Mesenchymal stem cell (in vitro differentiated cells and primary cell): ENCODE data around the gene IGSF11.

Experiments used
- DNase-seq: peaks from one replicate; pipeline ENCODE4 v3.0.0-alpha.2; 2013
- H2AFZ ChIP-seq: one replicate; pipeline ENCODE4 v1.6.1; 2013; ENCODE audit warnings: low read depth, mild to moderate bottlenecking, control low read depth, inconsistent platforms, low read length, moderate library complexity
- H2AK5ac ChIP-seq: 2 replicates; pipeline ENCODE4 v1.6.1; 2013; ENCODE audit warnings: low read length, moderate library complexity, mild to moderate bottlenecking, inconsistent platforms; ENCODE audit not compliant: severe bottlenecking
- H2BK120ac ChIP-seq: one replicate; pipeline ENCODE4 v1.6.1; 2013; ENCODE audit warnings: low read depth, mild to moderate bottlenecking, inconsistent platforms, low read length, moderate library complexity
- H2BK12ac ChIP-seq, 2 experiments: one replicate each; pipeline ENCODE4 v1.6.1; 2013; ENCODE audit warnings: inconsistent platforms in 2 of 2, low read length in 2 of 2, mild to moderate bottlenecking in 2 of 2, moderate library complexity in 2 of 2, control low read depth in 1 of 2
- H2BK15ac ChIP-seq: one replicate; pipeline ENCODE4 v1.6.1; 2013; ENCODE audit warnings: mild to moderate bottlenecking, low read depth, inconsistent platforms; ENCODE audit not compliant: poor library complexity, severe bottlenecking
- H2BK5ac ChIP-seq: 2 replicates; pipeline ENCODE4 v1.6.1; 2013; ENCODE audit warnings: low read depth, mild to moderate bottlenecking, low read length, control low read depth, inconsistent platforms; ENCODE audit not compliant: poor library complexity, severe bottlenecking
- H3K14ac ChIP-seq, 2 experiments: one replicate each; pipeline ENCODE4 v1.6.1; 2013; ENCODE audit warnings: inconsistent platforms in 2 of 2, low read length in 2 of 2, control low read depth in 1 of 2, mild to moderate bottlenecking in 1 of 2, moderate library complexity in 1 of 2
- H3K18ac ChIP-seq, 2 experiments: one replicate each; pipeline ENCODE4 v1.6.1; 2013; ENCODE audit warnings: inconsistent platforms in 2 of 2, low read length in 2 of 2, control low read depth in 1 of 2, low read depth in 1 of 2, mild to moderate bottlenecking in 1 of 2
- H3K23ac ChIP-seq, 2 experiments: one replicate each; pipeline ENCODE4 v1.6.1; 2013; ENCODE audit warnings: inconsistent platforms in 2 of 2, low read length in 2 of 2, mild to moderate bottlenecking in 2 of 2, moderate library complexity in 2 of 2, control low read depth in 1 of 2
- H3K27ac ChIP-seq: 2 replicates; pipeline ENCODE4 v1.5.1; 2013; ENCODE audit warnings: mild to moderate bottlenecking, moderate library complexity, low read length, control low read depth, inconsistent platforms; ENCODE audit not compliant: poor library complexity, severe bottlenecking
- H3K27me3 ChIP-seq, 2 experiments: 2 replicates each; pipeline versions ENCODE4 v1.6.1 to v1.7.0; 2013; ENCODE audit warnings: low read length in 2 of 2, mild to moderate bottlenecking in 2 of 2, moderate library complexity in 2 of 2, control low read depth in 1 of 2, inconsistent platforms in 1 of 2; ENCODE audit not compliant: control insufficient read depth in 1 of 2, insufficient read depth in 1 of 2
- H3K36me3 ChIP-seq, 2 experiments: 2 replicates each; pipeline versions ENCODE4 v1.6.1 to v1.7.0; 2013; ENCODE audit warnings: low read length in 2 of 2, control low read depth in 1 of 2, inconsistent platforms in 1 of 2, low read depth in 1 of 2, mild to moderate bottlenecking in 1 of 2; ENCODE audit not compliant: insufficient read depth in 2 of 2, control insufficient read depth in 1 of 2
- H3K4ac ChIP-seq, 2 experiments: one replicate each; pipeline ENCODE4 v1.6.1; 2013; ENCODE audit warnings: inconsistent platforms in 2 of 2, low read length in 2 of 2, mild to moderate bottlenecking in 2 of 2, moderate library complexity in 2 of 2, control low read depth in 1 of 2, low read depth in 1 of 2
- H3K4me1 ChIP-seq: 2 replicates; pipeline ENCODE4 v1.6.1; 2013; ENCODE audit warnings: low read depth, low read length, control low read depth; ENCODE audit not compliant: control insufficient read depth, insufficient read depth
- H3K4me2 ChIP-seq: 2 replicates; pipeline ENCODE4 v1.6.1; 2013; ENCODE audit warnings: low read length, mild to moderate bottlenecking, inconsistent platforms; ENCODE audit not compliant: poor library complexity, severe bottlenecking
- H3K4me3 ChIP-seq, 2 experiments: 2 replicates each; pipeline versions ENCODE4 v1.5.1 to v1.7.0; 2013; ENCODE audit warnings: low read length in 2 of 2, mild to moderate bottlenecking in 2 of 2, control low read depth in 1 of 2, low read depth in 1 of 2; ENCODE audit not compliant: insufficient read depth in 1 of 2
- H3K79me1 ChIP-seq: replicated peaks from 2 replicates; pipeline ENCODE4 v1.6.1; 2013; ENCODE audit warnings: mild to moderate bottlenecking, control low read depth, low read length, inconsistent platforms; ENCODE audit not compliant: poor library complexity, severe bottlenecking
- H3K9ac ChIP-seq: 2 replicates; pipeline ENCODE4 v1.7.0; 2013; ENCODE audit warnings: mild to moderate bottlenecking, low read length, moderate library complexity
- H3K9me3 ChIP-seq: 2 replicates; pipeline ENCODE4 v1.7.0; 2013; ENCODE audit warnings: mild to moderate bottlenecking, low read length; ENCODE audit not compliant: control insufficient read depth
- H4K8ac ChIP-seq: one replicate; pipeline ENCODE4 v1.6.1; 2013; ENCODE audit warnings: inconsistent platforms, mild to moderate bottlenecking, low read length, moderate library complexity
- H4K91ac ChIP-seq: one replicate; pipeline ENCODE4 v1.6.1; 2013; ENCODE audit warnings: mild to moderate bottlenecking, low read length, inconsistent platforms
- WGBS: methylation state at CpG from one replicate; pipeline ENCODE4 v1.1.7; 2013; ENCODE audit warnings: mixed read lengths; 5-methylcytosine and 5-hydroxymethylcytosine counted together

IGSF11 gene

DNA sequence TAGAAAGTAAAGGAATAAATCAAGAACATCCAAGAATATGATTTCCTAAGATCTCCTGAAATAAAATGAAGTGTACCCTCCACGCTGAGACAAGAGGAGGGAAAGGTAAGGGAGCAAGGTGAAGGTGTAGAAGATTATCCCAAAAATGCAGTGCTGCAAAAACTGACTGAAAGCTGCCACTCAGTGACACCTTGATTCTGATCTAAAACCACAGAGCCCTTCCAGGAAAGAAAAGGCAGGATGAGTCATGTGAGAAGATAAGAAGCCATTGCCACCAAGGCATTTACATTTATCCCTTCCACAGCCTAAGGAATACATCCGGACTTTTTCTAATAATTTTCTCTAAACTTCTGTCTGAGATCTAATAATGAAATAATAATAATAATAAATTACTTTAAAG lies 49.9 kb downstream of the IGSF11 start:
- H3K9ac ChIP-seq = no peak overlapping the region
- no peaks in the 10 kb centered on the region for H3K36me3 ChIP-seq
- H2AFZ ChIP-seq = no peak overlapping the region
- 86% methylated on average over 1 of the region's 2 CpGs for WGBS
- no peak overlapping the region for H2BK5ac ChIP-seq
- H3K4ac ChIP-seq = no peak overlapping the region
- no peak overlapping the region for H3K4me2 ChIP-seq
- H3K18ac ChIP-seq = no peak overlapping the region
- no peak overlapping the region for H2AK5ac ChIP-seq
- no peak overlapping the region for H4K91ac ChIP-seq
- no peak overlapping the region for H4K8ac ChIP-seq
- H2BK120ac ChIP-seq = no peak overlapping the region
- no peaks in the 10 kb centered on the region for H3K9me3 ChIP-seq
- no peaks in the 10 kb centered on the region for H3K4me1 ChIP-seq
- no peak overlapping the region for H3K23ac ChIP-seq
- no peak for DNase-seq
- H3K14ac ChIP-seq = no peak overlapping the region
- no peak overlapping the region for H3K4me3 ChIP-seq
- peaks cover 4 to 16% of the 10 kb centered on the region in 2 experiments for H3K27me3 ChIP-seq
- H3K79me1 ChIP-seq = no peaks in the 10 kb centered on the region
- H3K27ac ChIP-seq = no peak overlapping the region
- H2BK15ac ChIP-seq = no peak overlapping the region
- H2BK12ac ChIP-seq = no peak overlapping the region

DNA sequence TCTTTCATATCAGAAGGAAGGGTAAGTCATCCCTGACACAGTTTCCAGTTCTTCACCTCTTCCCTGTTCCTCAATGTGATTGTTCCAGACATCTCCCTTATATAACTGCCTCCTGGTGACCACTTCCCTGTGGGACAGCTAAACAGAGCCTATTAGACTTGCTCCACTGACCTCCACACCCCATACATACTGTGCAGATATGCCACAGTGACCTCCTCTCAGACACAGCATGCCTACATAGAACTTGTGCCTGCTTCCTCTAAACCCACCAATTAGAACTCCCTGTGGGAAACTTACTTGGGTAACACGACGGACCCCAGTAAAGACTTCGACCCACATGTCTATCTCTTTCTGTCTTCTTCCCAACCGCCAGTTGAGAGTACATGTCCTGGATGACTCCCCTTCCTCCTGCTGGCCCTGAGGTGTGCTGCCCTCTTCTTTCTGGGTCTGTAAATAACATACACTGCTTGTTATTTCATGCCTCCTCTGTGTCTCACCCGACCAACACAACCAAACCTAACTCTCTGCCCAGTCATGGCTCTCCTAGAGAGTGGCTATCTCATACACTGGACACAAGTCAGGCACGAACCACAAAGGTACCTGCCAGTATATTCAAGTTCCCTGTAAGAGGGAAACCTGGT lies 53.0 kb downstream of the IGSF11 start:
- Histone ChIP-seq H3K27me3 (peaks cover 0 to 6% of the 10 kb centered on the region in 2 experiments), H2AK5ac (no peak overlapping the region), H2AFZ (no peak overlapping the region), H3K27ac (no peak overlapping the region), H2BK12ac (no peak overlapping the region), H4K91ac (no peak overlapping the region), H2BK120ac (no peak overlapping the region), H2BK15ac (no peak overlapping the region), H3K9me3 (no peaks in the 10 kb centered on the region), H3K36me3 (no peaks in the 10 kb centered on the region), H3K23ac (no peak overlapping the region), H3K14ac (no peak overlapping the region), H4K8ac (no peak overlapping the region), H3K18ac (no peak overlapping the region), H3K4ac (no peak overlapping the region), H2BK5ac (no peak overlapping the region), H3K4me3 (no peak overlapping the region), H3K4me1 (peaks cover 2% of the 10 kb centered on the region), H3K9ac (no peak overlapping the region), H3K4me2 (no peak overlapping the region), H3K79me1 (no peaks in the 10 kb centered on the region)
- no peak for DNase-seq
- WGBS = 66% methylated on average over 6 of the region's 6 CpGs

DNA sequence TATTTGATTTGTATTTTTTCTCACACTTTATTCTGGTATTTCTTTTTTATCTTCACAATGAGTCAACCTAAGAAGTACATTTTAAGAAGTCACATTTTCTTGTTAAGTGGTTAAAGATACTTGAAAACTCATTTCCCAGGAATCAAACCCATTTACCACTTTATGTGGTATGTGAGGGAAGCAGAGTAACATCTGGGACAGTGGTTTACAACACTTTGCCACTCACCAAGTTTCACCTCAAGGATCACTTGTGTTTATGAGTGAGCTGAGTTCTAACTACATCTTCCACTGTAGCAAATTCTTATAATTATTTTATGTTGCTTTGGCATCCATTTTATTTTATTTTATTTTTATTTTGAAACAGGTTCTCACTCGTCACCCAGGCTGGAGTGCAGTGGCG lies 53.8 kb downstream of the IGSF11 start:
- Histone ChIP-seq H3K27ac (no peak overlapping the region), H3K79me1 (no peaks in the 10 kb centered on the region), H2AFZ (no peak overlapping the region), H3K9ac (no peak overlapping the region), H3K9me3 (no peaks in the 10 kb centered on the region), H2BK120ac (no peak overlapping the region), H3K4ac (no peak overlapping the region), H3K14ac (no peak overlapping the region), H4K91ac (no peak overlapping the region), H3K23ac (no peak overlapping the region), H3K18ac (no peak overlapping the region), H3K36me3 (no peaks in the 10 kb centered on the region), H2BK5ac (no peak overlapping the region), H2BK12ac (no peak overlapping the region), H3K4me2 (no peak overlapping the region), H3K4me1 (peaks cover 2% of the 10 kb centered on the region), H4K8ac (no peak overlapping the region), H2AK5ac (no peak overlapping the region), H3K4me3 (no peak overlapping the region), H3K27me3 (peaks cover 0 to 3% of the 10 kb centered on the region in 2 experiments), H2BK15ac (no peak overlapping the region)
- no peak for DNase-seq
- 58% methylated on average over 2 of the region's 2 CpGs for WGBS

DNA sequence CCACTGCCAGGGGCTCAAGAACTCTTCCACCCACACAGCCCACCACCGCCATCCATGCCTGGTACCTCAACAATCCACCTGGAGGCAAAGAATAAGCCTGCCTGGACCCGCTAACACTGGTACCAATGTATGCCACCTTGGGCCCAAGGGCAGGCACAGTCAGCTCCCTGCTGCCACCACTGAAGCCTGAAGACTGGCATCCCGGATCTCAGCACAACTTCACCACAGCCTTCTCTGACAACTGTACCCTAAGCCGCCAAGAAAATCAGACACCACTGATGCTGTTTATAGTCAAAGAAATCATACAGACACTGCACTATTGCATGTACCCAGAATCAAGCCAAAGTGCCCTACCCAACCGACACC lies 56.3 kb downstream of the IGSF11 start:
- no peak for DNase-seq
- 86% methylated on average over 5 of the region's 5 CpGs for WGBS

More for the DNA sequence above, 56.3 kb downstream of the IGSF11 start:
- Histone ChIP-seq H3K4me2 (no peak overlapping the region), H3K79me1 (no peaks in the 10 kb centered on the region), H4K91ac (no peak overlapping the region), H3K4me1 (peaks cover 2% of the 10 kb centered on the region), H2BK15ac (no peak overlapping the region), H3K14ac (no peak overlapping the region), H2BK12ac (no peak overlapping the region), H3K23ac (no peak overlapping the region), H4K8ac (no peak overlapping the region), H3K9ac (no peak overlapping the region), H3K27ac (no peak overlapping the region), H2AFZ (no peak overlapping the region), H3K27me3 (no peaks in the 10 kb centered on the region), H3K36me3 (no peaks in the 10 kb centered on the region), H3K4ac (no peak overlapping the region), H2BK120ac (no peak overlapping the region), H3K18ac (no peak overlapping the region), H2BK5ac (no peak overlapping the region), H3K9me3 (no peaks in the 10 kb centered on the region), H2AK5ac (no peak overlapping the region), H3K4me3 (no peak overlapping the region)
